BJ (cell line): ENCODE measurements around the gene DCD. TPM values are rescaled to one million over a fixed set of nuclear protein-coding genes. Genes with fewer than 3 reads are reported as not detected.

Experiments used
- CTCF ChIA-PET: fragments of 350-600 bp; formaldehyde crosslinking; extraction: SDS; loops from one replicate; lab custom pipeline; 2021; ENCODE audit warnings: antibody characterized with exemption, inconsistent platforms; lab: Yijun Ruan, JAX
- POLR2A ChIA-PET: fragments of 300-600 bp; sonication (Branson Sonifier 250); formaldehyde crosslinking; extraction: SDS; loops from one replicate; lab custom pipeline; 2021; ENCODE audit warnings: antibody characterized with exemption; lab: Charles Lee
- DNase-seq: peaks from one replicate; pipeline ENCODE4 v3.0.0-alpha.2; 2011; ENCODE audit warnings: low read depth
- H3K27me3 ChIP-seq: 2 replicates; pipeline ENCODE4 v1.6.0; 2011; ENCODE audit warnings: low read length; ENCODE audit not compliant: control insufficient read depth, insufficient read depth
- H3K36me3 ChIP-seq: 2 replicates; pipeline ENCODE4 v1.5.1; 2011; ENCODE audit warnings: low read length; ENCODE audit not compliant: control insufficient read depth, insufficient read depth
- H3K4me3 ChIP-seq: 2 replicates; pipeline ENCODE4 v1.5.1; 2011; ENCODE audit warnings: low read depth, mild to moderate bottlenecking, control low read depth, low read length
- polyA plus RNA-seq: library from polyadenylated mRNA; depleted of rRNA; stranded (reverse); fragments of >200 nt; gene quantifications from 2 replicates; pipeline ENCODE4 v1.2.3, GENCODE V29; 2011
- TF ChIP-seq, protein P1 (sequence below): IDR thresholded peaks from 2 replicates; pipeline ENCODE4 v1.5.1; 2011; ENCODE audit warnings: low read depth, mild to moderate bottlenecking, control low read depth, inconsistent platforms, low read length, moderate library complexity; ENCODE audit not compliant: insufficient read depth

Gene DCD
- polyA plus RNA-seq, 1 experiment, result not detected

DNA sequence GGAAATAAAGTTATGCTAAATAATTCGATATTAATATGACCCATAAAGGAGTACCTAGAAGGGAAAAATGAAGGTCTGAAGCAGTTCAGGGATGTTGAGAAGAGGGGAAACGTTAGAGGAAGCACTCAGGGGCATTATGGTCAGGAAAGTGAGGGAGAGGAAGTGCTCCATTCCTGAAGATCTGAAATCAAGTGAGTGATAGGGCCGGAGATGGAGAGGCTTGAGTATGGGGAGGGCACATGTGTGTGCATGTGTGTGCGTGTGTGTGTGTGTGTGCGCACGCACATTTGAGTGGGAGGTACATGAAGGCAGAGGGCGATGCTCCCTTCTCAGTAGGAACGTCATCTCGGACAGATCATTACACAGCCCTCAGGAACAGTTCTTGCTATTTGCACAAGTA lies 4.9 kb upstream of the DCD start:
- TF ChIP-seq, protein P1, sequence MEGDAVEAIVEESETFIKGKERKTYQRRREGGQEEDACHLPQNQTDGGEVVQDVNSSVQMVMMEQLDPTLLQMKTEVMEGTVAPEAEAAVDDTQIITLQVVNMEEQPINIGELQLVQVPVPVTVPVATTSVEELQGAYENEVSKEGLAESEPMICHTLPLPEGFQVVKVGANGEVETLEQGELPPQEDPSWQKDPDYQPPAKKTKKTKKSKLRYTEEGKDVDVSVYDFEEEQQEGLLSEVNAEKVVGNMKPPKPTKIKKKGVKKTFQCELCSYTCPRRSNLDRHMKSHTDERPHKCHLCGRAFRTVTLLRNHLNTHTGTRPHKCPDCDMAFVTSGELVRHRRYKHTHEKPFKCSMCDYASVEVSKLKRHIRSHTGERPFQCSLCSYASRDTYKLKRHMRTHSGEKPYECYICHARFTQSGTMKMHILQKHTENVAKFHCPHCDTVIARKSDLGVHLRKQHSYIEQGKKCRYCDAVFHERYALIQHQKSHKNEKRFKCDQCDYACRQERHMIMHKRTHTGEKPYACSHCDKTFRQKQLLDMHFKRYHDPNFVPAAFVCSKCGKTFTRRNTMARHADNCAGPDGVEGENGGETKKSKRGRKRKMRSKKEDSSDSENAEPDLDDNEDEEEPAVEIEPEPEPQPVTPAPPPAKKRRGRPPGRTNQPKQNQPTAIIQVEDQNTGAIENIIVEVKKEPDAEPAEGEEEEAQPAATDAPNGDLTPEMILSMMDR, result no peak
- H3K4me3 ChIP-seq, result no peak overlapping the region
- peaks cover 1% of the 10 kb centered on the region; the same call in 1 of the 2 replicates for H3K27me3 ChIP-seq
- H3K36me3 ChIP-seq, result no peaks in the 10 kb centered on the region
- CTCF ChIA-PET, result interaction anchor here (1.8 kb wide), 1 partner anchor 12 kb away, joined by 4 read pairs; no protein-coding TSS in a partner anchor
- POLR2A ChIA-PET, result no interaction called here
- DNase-seq, result no peak

- no peak for DNase-seq
- TF ChIP-seq, protein P1, result no peak
- ChIA-PET CTCF (interaction anchor here (0.8 to 1.8 kb wide), 2 partner anchors 9 to 422 kb away, joined by 3 to 4 read pairs; no protein-coding TSS in a partner anchor), POLR2A (no interaction called here)
- no peak overlapping the region for H3K4me3 ChIP-seq
- no peaks in the 10 kb centered on the region for H3K27me3 ChIP-seq
- no peaks in the 10 kb centered on the region for H3K36me3 ChIP-seq
These were observed 2.7 kb upstream of the DCD start for GRCh38 chr12:54650889-54651288.

GRCh38 chr12:54650409-54650808 lies 2.2 kb upstream of the DCD start:
- POLR2A ChIA-PET, result no interaction called here
- TF ChIP-seq, protein P1, result no peak
- H3K27me3 ChIP-seq, result no peaks in the 10 kb centered on the region
- H3K36me3 ChIP-seq, result no peaks in the 10 kb centered on the region
- CTCF ChIA-PET, result interaction anchor here (0.6 to 1.6 kb wide), 2 partner anchors 9 to 315 kb away, joined by 3 to 10 read pairs; no protein-coding TSS in a partner anchor
- no peak for DNase-seq
- H3K4me3 ChIP-seq, result no peak overlapping the region

- Histone ChIP-seq H3K4me3 (no peak overlapping the region), H3K27me3 (no peaks in the 10 kb centered on the region), H3K36me3 (no peaks in the 10 kb centered on the region)
- CTCF ChIA-PET, result interaction anchor here (0.6 to 1.6 kb wide), 2 partner anchors 9 to 316 kb away, joined by 3 to 10 read pairs; no protein-coding TSS in a partner anchor
- TF ChIP-seq, protein P1, result no peak
- DNase-seq, result no peak
- POLR2A ChIA-PET, result no interaction called here
These were observed 1.7 kb upstream of the DCD start for GRCh38 chr12:54649825-54650224.

- no peak for DNase-seq
- CTCF ChIA-PET, result interaction anchor here (0.6 to 1.4 kb wide), 3 partner anchors 10 to 21 kb away, joined by 3 to 4 read pairs (median 3); no protein-coding TSS in a partner anchor
- POLR2A ChIA-PET, result no interaction called here
- H3K4me3 ChIP-seq, result no peak overlapping the region
- TF ChIP-seq, protein P1, result no peak
- H3K36me3 ChIP-seq, result no peaks in the 10 kb centered on the region
- no peaks in the 10 kb centered on the region for H3K27me3 ChIP-seq
These were observed 6.6 kb downstream of the DCD start for GRCh38 chr12:54641554-54641953.
